Gastrocnemius medialis (tissue), 4 donors: ENCODE measurements around the gene SEPTIN10.

ENCODE experiments used
- CTCF ChIP-seq, 5 experiments: fragments of 450-650 bp in 3 of 5; fragments of 200-600 bp in 2 of 5; sonication (generic) in 2 of 5; IDR thresholded peaks in 4 of 5; conservative IDR thresholded peaks in 1 of 5; 1 replicate in 4 of 5; 2 replicates in 1 of 5; pipeline ENCODE4 v1.5.1; 2016 to 2019; ENCODE audit warnings: antibody characterized with exemption in 5 of 5, mild to moderate bottlenecking in 3 of 5, moderate library complexity in 3 of 5
- POLR2A ChIP-seq, 2 donors: fragments of 450-650 bp; IDR thresholded peaks; one replicate each; pipeline ENCODE4 v1.6.1; 2017; ENCODE audit warnings: antibody characterized with exemption in 2 of 2, mild to moderate bottlenecking in 2 of 2, moderate library complexity in 2 of 2

GRCh38 chr2:109630441-109631430, 17.0 kb upstream of the SEPTIN10 start:
- TF ChIP-seq POLR2A (IDR thresholded peaks at IDR 0.05), result no peak
- no peak for TF ChIP-seq CTCF (IDR thresholded peaks at IDR 0.05 in 4 of 5, conservative IDR thresholded peaks at IDR 0.05 in 1 of 5)
